CD4-positive, alpha-beta memory T cell (primary cell): Measurements from ENCODE around the gene FRMD5. TPM values are rescaled to one million over a fixed set of nuclear protein-coding genes. Genes with fewer than 3 reads are reported as not detected.

ENCODE experiments used
- CTCF ChIA-PET: fragments of 350-600 bp; sonication (Branson Sonifier 250); formaldehyde crosslinking; loops from one replicate; lab custom pipeline; 2021; ENCODE audit warnings: inconsistent platforms; ENCODE audit not compliant: partially characterized antibody; lab: Charles Lee
- POLR2A ChIA-PET: fragments of 350-600 bp; sonication (Branson Sonifier 250); formaldehyde crosslinking; loops from one replicate; lab custom pipeline; 2021; ENCODE audit not compliant: partially characterized antibody; lab: Charles Lee
- DNase-seq, 5 donors: peaks; one replicate each; pipeline versions ENCODE4 v3.0.0 to v3.0.0-alpha.2; 2020 to 2022; ENCODE audit warnings: mixed read lengths in 1 of 5
- H3K27ac ChIP-seq: one replicate; pipeline ENCODE4 v1.7.0; 2013; ENCODE audit warnings: low read depth, low read length
- H3K27me3 ChIP-seq: 2 replicates; pipeline ENCODE4 v1.7.0; 2013; ENCODE audit warnings: mild to moderate bottlenecking, low read length, moderate library complexity; ENCODE audit not compliant: insufficient read depth
- H3K36me3 ChIP-seq: 2 replicates; pipeline ENCODE4 v1.7.0; 2013; ENCODE audit warnings: mild to moderate bottlenecking, low read length, moderate library complexity; ENCODE audit not compliant: insufficient read depth
- H3K4me1 ChIP-seq: 2 replicates; pipeline ENCODE4 v1.7.0; 2013; ENCODE audit warnings: mild to moderate bottlenecking, low read length, moderate library complexity; ENCODE audit not compliant: insufficient read depth
- H3K4me3 ChIP-seq, 2 donors: one replicate each; pipeline ENCODE4 v1.7.0; 2013; ENCODE audit warnings: low read length in 2 of 2, mild to moderate bottlenecking in 1 of 2
- H3K9me3 ChIP-seq, 2 donors: one replicate each; pipeline ENCODE4 v1.7.0; 2013; ENCODE audit warnings: low read length in 2 of 2, control low read depth in 1 of 2; ENCODE audit not compliant: control insufficient read depth in 1 of 2
- H3K27ac Mint-ChIP-seq, 7 donors: one replicate each; pipeline ENCODE4 v1.8.0; 2020 to 2021; ENCODE audit warnings: mixed read lengths in 7 of 7, mild to moderate bottlenecking in 6 of 7, inconsistent platforms in 3 of 7, moderate library complexity in 3 of 7
- H3K27me3 Mint-ChIP-seq, 2 donors: one replicate each; pipeline ENCODE4 v1.8.0; 2020 to 2021; ENCODE audit warnings: mixed read lengths in 2 of 2
- H3K36me3 Mint-ChIP-seq, 2 donors: one replicate each; pipeline ENCODE4 v1.8.0; 2020 to 2021; ENCODE audit warnings: mixed read lengths in 2 of 2, inconsistent platforms in 1 of 2, mild to moderate bottlenecking in 1 of 2
- H3K4me1 Mint-ChIP-seq, 4 donors: one replicate each; pipeline ENCODE4 v1.8.0; 2020 to 2021; ENCODE audit warnings: mixed read lengths in 4 of 4, mild to moderate bottlenecking in 1 of 4
- H3K4me3 Mint-ChIP-seq, 8 donors: one replicate each; pipeline ENCODE4 v1.8.0; 2020 to 2021; ENCODE audit warnings: mixed read lengths in 8 of 8, mild to moderate bottlenecking in 7 of 8, moderate library complexity in 6 of 8, inconsistent platforms in 3 of 8
- H3K9me3 Mint-ChIP-seq, 8 donors: one replicate each; pipeline ENCODE4 v1.8.0; 2020 to 2021; ENCODE audit warnings: mixed read lengths in 8 of 8, mild to moderate bottlenecking in 5 of 8, inconsistent platforms in 3 of 8, moderate library complexity in 1 of 8
- intact Hi-C: fragments of 100-400 bp; cut with micrococcal nuclease; formaldehyde crosslinking; loops from one replicate; pipeline ENCODE4 v1.15.1; 2023
- polyA plus RNA-seq, 2 donors: library from polyadenylated mRNA; unstranded; fragments of 300-500 nt; fragmentation: Illumina TruSeq; gene quantifications; one replicate each; pipeline ENCODE4 v1.2.3, GENCODE V29; 2021
- total RNA-seq, 2 experiments: library from RNA; stranded (reverse); gene quantifications; one replicate each; pipeline ENCODE4 v1.2.3, GENCODE V29; 2021

Gene FRMD5
- total and polyA plus RNA-seq, 4 experiments from 2014 or later = 0.08 to 0.47 TPM; not detected in 2

GRCh38 chr15:44132057-44132456 is 63.0 kb downstream of the FRMD5 start:
- Mint-ChIP-seq H3K9me3 (no peaks in the 10 kb centered on the region), H3K27ac (no peak overlapping the region), H3K4me1 (no peaks in the 10 kb centered on the region), H3K36me3 (no peaks in the 10 kb centered on the region), H3K27me3 (peaks cover 3 to 9% of the 10 kb centered on the region in 2 donors), H3K4me3 (no peak overlapping the region)
- DNase-seq = no peak
- H3K4me3 ChIP-seq = no peak overlapping the region
- H3K27ac ChIP-seq = no peak overlapping the region
- no peaks in the 10 kb centered on the region for H3K27me3 ChIP-seq
- no peaks in the 10 kb centered on the region for H3K9me3 ChIP-seq
- CTCF ChIA-PET = no interaction called here
- H3K36me3 ChIP-seq = no peaks in the 10 kb centered on the region
- POLR2A ChIA-PET = no interaction called here
- intact Hi-C loops = no loop called here
- no peaks in the 10 kb centered on the region for H3K4me1 ChIP-seq

GRCh38 chr15:44130778-44131177 is 64.3 kb downstream of the FRMD5 start:
- peaks cover 3 to 9% of the 10 kb centered on the region in 2 donors for H3K27me3 Mint-ChIP-seq
- Histone ChIP-seq H3K36me3 (no peaks in the 10 kb centered on the region), H3K27ac (no peak overlapping the region), H3K27me3 (no peaks in the 10 kb centered on the region), H3K4me1 (no peaks in the 10 kb centered on the region), H3K9me3 (no peaks in the 10 kb centered on the region), H3K4me3 (no peak overlapping the region)
- POLR2A ChIA-PET = no interaction called here
- H3K36me3 Mint-ChIP-seq = no peaks in the 10 kb centered on the region
- H3K4me1 Mint-ChIP-seq = no peaks in the 10 kb centered on the region
- CTCF ChIA-PET = no interaction called here
- H3K4me3 Mint-ChIP-seq = no peak overlapping the region
- no peak for DNase-seq
- no peaks in the 10 kb centered on the region for H3K9me3 Mint-ChIP-seq
- intact Hi-C loops = no loop called here
- no peak overlapping the region for H3K27ac Mint-ChIP-seq

GRCh38 chr15:44129911-44130310 is 65.2 kb downstream of the FRMD5 start:
- Histone ChIP-seq H3K4me1 (no peaks in the 10 kb centered on the region), H3K27me3 (no peaks in the 10 kb centered on the region), H3K9me3 (no peaks in the 10 kb centered on the region), H3K4me3 (no peak overlapping the region), H3K36me3 (no peaks in the 10 kb centered on the region), H3K27ac (no peak overlapping the region)
- no peak overlapping the region for H3K27ac Mint-ChIP-seq
- ChIA-PET POLR2A (no interaction called here), CTCF (no interaction called here)
- peaks cover 3 to 9% of the 10 kb centered on the region in 2 donors for H3K27me3 Mint-ChIP-seq
- H3K4me3 Mint-ChIP-seq = no peak overlapping the region
- no peaks in the 10 kb centered on the region for H3K4me1 Mint-ChIP-seq
- no peaks in the 10 kb centered on the region for H3K36me3 Mint-ChIP-seq
- no peak for DNase-seq
- intact Hi-C loops = no loop called here
- H3K9me3 Mint-ChIP-seq = no peaks in the 10 kb centered on the region

- Histone ChIP-seq H3K36me3 (no peaks in the 10 kb centered on the region), H3K9me3 (no peaks in the 10 kb centered on the region), H3K4me1 (no peaks in the 10 kb centered on the region), H3K4me3 (no peak overlapping the region), H3K27ac (no peak overlapping the region), H3K27me3 (no peaks in the 10 kb centered on the region)
- ChIA-PET CTCF (no interaction called here), POLR2A (no interaction called here)
- Mint-ChIP-seq H3K9me3 (no peaks in the 10 kb centered on the region), H3K4me1 (no peaks in the 10 kb centered on the region), H3K36me3 (no peaks in the 10 kb centered on the region), H3K4me3 (no peak overlapping the region), H3K27ac (no peak overlapping the region), H3K27me3 (peaks cover 2 to 10% of the 10 kb centered on the region in 2 donors)
- no peak for DNase-seq
- intact Hi-C loops = no loop called here
These were observed 66.6 kb downstream of the FRMD5 start for GRCh38 chr15:44128443-44128842.

- intact Hi-C loops = no loop called here
- H3K9me3 Mint-ChIP-seq = no peaks in the 10 kb centered on the region
- H3K4me3 Mint-ChIP-seq = no peak overlapping the region
These were observed 69.2 kb downstream of the FRMD5 start for GRCh38 chr15:44125879-44126278.

GRCh38 chr15:44102675-44103254 is 92.3 kb downstream of the FRMD5 start:
- peaks cover 3% of the 10 kb centered on the region for H3K27me3 ChIP-seq
- H3K36me3 ChIP-seq = no peaks in the 10 kb centered on the region
- Mint-ChIP-seq H3K36me3 (no peaks in the 10 kb centered on the region), H3K27me3 (peaks cover 4 to 16% of the 10 kb centered on the region in 2 donors), H3K9me3 (no peaks in the 10 kb centered on the region), H3K27ac (no peak overlapping the region), H3K4me3 (no peak overlapping the region), H3K4me1 (no peaks in the 10 kb centered on the region)
- DNase-seq = no peak
- H3K27ac ChIP-seq = no peak overlapping the region
- no peak overlapping the region for H3K4me3 ChIP-seq
- H3K9me3 ChIP-seq = no peaks in the 10 kb centered on the region
- POLR2A ChIA-PET = no interaction called here
- intact Hi-C loops = no loop called here
- H3K4me1 ChIP-seq = no peaks in the 10 kb centered on the region
- CTCF ChIA-PET = no interaction called here

More at GRCh38 chr15:44125879-44126278, 69.2 kb downstream of the FRMD5 start:
- no peak overlapping the region for H3K4me3 ChIP-seq
- no peaks in the 10 kb centered on the region for H3K36me3 ChIP-seq
- H3K27me3 ChIP-seq = no peaks in the 10 kb centered on the region
- H3K27ac Mint-ChIP-seq = no peak overlapping the region
- CTCF ChIA-PET = no interaction called here
- no peaks in the 10 kb centered on the region for H3K9me3 ChIP-seq
- H3K36me3 Mint-ChIP-seq = no peaks in the 10 kb centered on the region
- H3K4me1 ChIP-seq = no peaks in the 10 kb centered on the region
- H3K27me3 Mint-ChIP-seq = peaks cover 2 to 8% of the 10 kb centered on the region in 2 donors
- POLR2A ChIA-PET = no interaction called here
- H3K27ac ChIP-seq = no peak overlapping the region
- DNase-seq = no peak
- no peaks in the 10 kb centered on the region for H3K4me1 Mint-ChIP-seq

GRCh38 chr15:44101944-44102343 is 93.1 kb downstream of the FRMD5 start:
- no peak overlapping the region for H3K4me3 Mint-ChIP-seq

More at GRCh38 chr15:44101944-44102343, 93.1 kb downstream of the FRMD5 start:
- H3K9me3 ChIP-seq = no peaks in the 10 kb centered on the region
- Mint-ChIP-seq H3K9me3 (no peaks in the 10 kb centered on the region), H3K4me1 (no peaks in the 10 kb centered on the region), H3K27me3 (peaks cover 4 to 13% of the 10 kb centered on the region in 2 donors), H3K27ac (no peak overlapping the region), H3K36me3 (no peaks in the 10 kb centered on the region)
- H3K4me1 ChIP-seq = no peaks in the 10 kb centered on the region
- no peaks in the 10 kb centered on the region for H3K36me3 ChIP-seq
- no peak overlapping the region for H3K27ac ChIP-seq
- H3K27me3 ChIP-seq = peaks cover 3% of the 10 kb centered on the region
- ChIA-PET POLR2A (no interaction called here), CTCF (no interaction called here)
- H3K4me3 ChIP-seq = no peak overlapping the region
- DNase-seq = peak in 1 of 5 donors; percentile 20
- intact Hi-C loops = no loop called here
